Neuronal stem cell (in vitro differentiated cells): ENCODE measurements around the gene PIP4K2C.

Experiments
- DNase-seq: peaks from one replicate; pipeline ENCODE4 v3.0.0-alpha.2; 2013; ENCODE audit warnings: low spot score
- H2AFZ ChIP-seq: one replicate; pipeline ENCODE4 v1.6.1; 2013; ENCODE audit warnings: mild to moderate bottlenecking, low read length, inconsistent platforms
- H2AK5ac ChIP-seq: 2 replicates; pipeline ENCODE4 v1.6.1; 2013; ENCODE audit warnings: low read depth, mild to moderate bottlenecking, inconsistent platforms, low read length, moderate library complexity, mixed read lengths
- H2BK120ac ChIP-seq: 2 replicates; pipeline ENCODE4 v1.6.1; 2013; ENCODE audit warnings: low read depth, mild to moderate bottlenecking, inconsistent platforms, low read length, moderate library complexity, mixed read lengths
- H2BK12ac ChIP-seq: one replicate; pipeline ENCODE4 v1.6.1; 2013; ENCODE audit warnings: low read length, inconsistent platforms
- H2BK15ac ChIP-seq: 2 replicates; pipeline ENCODE4 v1.6.1; 2013; ENCODE audit warnings: mild to moderate bottlenecking, low read length, inconsistent platforms, mixed read lengths
- H2BK5ac ChIP-seq: one replicate; pipeline ENCODE4 v1.6.1; 2013; ENCODE audit warnings: inconsistent platforms, mild to moderate bottlenecking, low read length, moderate library complexity
- H3K14ac ChIP-seq: one replicate; pipeline ENCODE4 v1.6.1; 2013; ENCODE audit warnings: low read length, inconsistent platforms
- H3K18ac ChIP-seq: 2 replicates; pipeline ENCODE4 v1.6.1; 2013; ENCODE audit warnings: low read length, inconsistent platforms
- H3K23ac ChIP-seq: 2 replicates; pipeline ENCODE4 v1.6.1; 2013; ENCODE audit warnings: low read depth, mild to moderate bottlenecking, mixed read lengths, low read length, inconsistent platforms; ENCODE audit not compliant: poor library complexity
- H3K27ac ChIP-seq: replicated peaks from 3 replicates; pipeline ENCODE4 v1.5.1; 2013; ENCODE audit warnings: low read length, inconsistent platforms
- H3K27me3 ChIP-seq, 3 experiments: 2 replicates each; pipeline ENCODE4 v1.6.1; 2013; ENCODE audit warnings: low read length in 3 of 3, mild to moderate bottlenecking in 2 of 3, inconsistent platforms in 1 of 3, low read depth in 1 of 3, mixed read lengths in 1 of 3, moderate library complexity in 1 of 3; ENCODE audit not compliant: control insufficient read depth in 3 of 3, insufficient read depth in 3 of 3
- H3K36me3 ChIP-seq, 2 donors: replicated peaks in 1 of 2; 2 replicates each; pipeline ENCODE4 v1.6.1; 2013; ENCODE audit warnings: low read length in 2 of 2; ENCODE audit not compliant: control insufficient read depth in 2 of 2, insufficient read depth in 2 of 2
- H3K4ac ChIP-seq: 2 replicates; pipeline ENCODE4 v1.6.1; 2013; ENCODE audit warnings: inconsistent platforms, mild to moderate bottlenecking, low read length, moderate library complexity
- H3K4me1 ChIP-seq, 2 donors: 1 replicate in 1 of 2; 2 replicates in 1 of 2; pipeline ENCODE4 v1.6.1; 2013; ENCODE audit warnings: low read length in 2 of 2, low read depth in 1 of 2; ENCODE audit not compliant: control insufficient read depth in 2 of 2, insufficient read depth in 1 of 2
- H3K4me2 ChIP-seq: one replicate; pipeline ENCODE4 v1.6.1; 2013; ENCODE audit warnings: mild to moderate bottlenecking, low read length, inconsistent platforms; ENCODE audit not compliant: insufficient read depth, poor library complexity, severe bottlenecking
- H3K4me3 ChIP-seq, 2 donors: 2 replicates each; pipeline ENCODE4 v1.5.1; 2013; ENCODE audit warnings: low read length in 2 of 2, mild to moderate bottlenecking in 2 of 2, inconsistent platforms in 1 of 2, moderate library complexity in 1 of 2
- H3K79me1 ChIP-seq: one replicate; pipeline ENCODE4 v1.6.1; 2013; ENCODE audit warnings: low read depth, mild to moderate bottlenecking, inconsistent platforms, low read length, moderate library complexity
- H3K9ac ChIP-seq: one replicate; pipeline ENCODE4 v1.6.1; 2013; ENCODE audit warnings: mild to moderate bottlenecking, low read depth, low read length, inconsistent platforms; ENCODE audit not compliant: poor library complexity
- H3K9me3 ChIP-seq, 2 donors: replicated peaks in 1 of 2; 2 replicates each; pipeline versions ENCODE3 to v1.6.1; 2013; ENCODE audit warnings: low read length in 2 of 2, mild to moderate bottlenecking in 2 of 2, inconsistent platforms in 1 of 2, low read depth in 1 of 2, mixed read lengths in 1 of 2, moderate library complexity in 1 of 2; ENCODE audit not compliant: control insufficient read depth in 2 of 2, insufficient read depth in 1 of 2
- H4K8ac ChIP-seq: one replicate; pipeline ENCODE4 v1.6.1; 2013; ENCODE audit warnings: low read depth, mild to moderate bottlenecking, inconsistent platforms, low read length, moderate library complexity
- H4K91ac ChIP-seq: one replicate; pipeline ENCODE4 v1.6.1; 2013; ENCODE audit warnings: low read length, low read depth, mild to moderate bottlenecking, inconsistent platforms; ENCODE audit not compliant: poor library complexity
- WGBS, 2 donors: extraction: QIAGEN DNeasy Blood & Tissue Kit; methylation state at CpG; one replicate each; pipeline ENCODE4 v1.1.7; 2013; ENCODE audit warnings: missing lambda C conversion rate in 2 of 2, mixed read lengths in 1 of 2; ENCODE audit not compliant: insufficient read length in 2 of 2, insufficient replicate concordance in 1 of 2; ENCODE audit errors: extremely low coverage in 2 of 2; 5-methylcytosine and 5-hydroxymethylcytosine counted together

Gene PIP4K2C

GRCh38 chr12:57591782-57592325 is 862 bp downstream of the PIP4K2C start:
- H4K8ac ChIP-seq = no peak overlapping the region
- no peak overlapping the region for H2BK5ac ChIP-seq
- H3K27ac ChIP-seq = no peak overlapping the region
- H2BK120ac ChIP-seq = no peak overlapping the region
- no peak overlapping the region for H4K91ac ChIP-seq
- H3K4me2 ChIP-seq = peak overlapping the region; percentile 85
- no peak overlapping the region for H3K4ac ChIP-seq
- H3K36me3 ChIP-seq = peaks cover 2 to 17% of the 10 kb centered on the region in 2 donors
- no peak for DNase-seq
- H3K79me1 ChIP-seq = no peaks in the 10 kb centered on the region
- H3K23ac ChIP-seq = no peak overlapping the region
- H2AFZ ChIP-seq = peak overlapping the region; percentile 97
- H3K9ac ChIP-seq = no peak overlapping the region
- H2BK15ac ChIP-seq = no peak overlapping the region
- no peak overlapping the region for H2AK5ac ChIP-seq
- no peaks in the 10 kb centered on the region for H3K9me3 ChIP-seq
- peaks cover 5 to 6% of the 10 kb centered on the region in 2 donors for H3K4me1 ChIP-seq
- peak overlapping the region; percentile 77 to 93 for H3K4me3 ChIP-seq
- no peaks in the 10 kb centered on the region for H3K27me3 ChIP-seq
- H3K18ac ChIP-seq = no peak overlapping the region
- H3K14ac ChIP-seq = no peak overlapping the region
- H2BK12ac ChIP-seq = no peak overlapping the region
- WGBS, 2 donors = no CpG with 5 or more reads among the region's 10 CpGs

GRCh38 chr12:57592551-57593165 is 1.7 kb downstream of the PIP4K2C start:
- Histone ChIP-seq H3K27me3 (no peaks in the 10 kb centered on the region), H3K9me3 (no peaks in the 10 kb centered on the region), H2BK12ac (no peak overlapping the region), H2BK15ac (no peak overlapping the region), H3K9ac (no peak overlapping the region), H3K4me2 (no peak overlapping the region), H3K18ac (no peak overlapping the region), H4K8ac (no peak overlapping the region), H3K14ac (no peak overlapping the region), H3K36me3 (peaks cover 2 to 24% of the 10 kb centered on the region in 2 donors), H3K4me1 (peaks cover 5 to 6% of the 10 kb centered on the region in 2 donors), H3K4me3 (no peak overlapping the region), H3K79me1 (no peaks in the 10 kb centered on the region), H2BK5ac (no peak overlapping the region), H3K23ac (no peak overlapping the region), H2BK120ac (no peak overlapping the region), H2AK5ac (no peak overlapping the region), H4K91ac (no peak overlapping the region), H2AFZ (no peak overlapping the region), H3K4ac (no peak overlapping the region), H3K27ac (no peak overlapping the region)
- no CpG with 5 or more reads among the region's 2 CpGs for WGBS, 2 donors
- no peak for DNase-seq

- no peak overlapping the region for H3K18ac ChIP-seq
- no peak overlapping the region for H4K91ac ChIP-seq
- peaks cover 5 to 6% of the 10 kb centered on the region in 2 donors for H3K4me1 ChIP-seq
- H2BK5ac ChIP-seq = no peak overlapping the region
- H3K14ac ChIP-seq = no peak overlapping the region
- no peak overlapping the region for H4K8ac ChIP-seq
- no peak overlapping the region for H2BK120ac ChIP-seq
- H2BK15ac ChIP-seq = no peak overlapping the region
- peaks cover 2 to 25% of the 10 kb centered on the region in 2 donors for H3K36me3 ChIP-seq
- H3K23ac ChIP-seq = no peak overlapping the region
- H2AK5ac ChIP-seq = no peak overlapping the region
- no peak overlapping the region for H2AFZ ChIP-seq
- no peak overlapping the region for H3K27ac ChIP-seq
- H3K4ac ChIP-seq = no peak overlapping the region
- no peak overlapping the region for H3K4me2 ChIP-seq
- WGBS, 2 donors = no CpG with 5 or more reads among the region's 4 CpGs
- no peaks in the 10 kb centered on the region for H3K79me1 ChIP-seq
- no peaks in the 10 kb centered on the region for H3K9me3 ChIP-seq
- H3K9ac ChIP-seq = no peak overlapping the region
- no peak for DNase-seq
- no peak overlapping the region for H2BK12ac ChIP-seq
- no peaks in the 10 kb centered on the region for H3K27me3 ChIP-seq
- peak overlapping the region in 1 of 2 donors; percentile 53 for H3K4me3 ChIP-seq
These were observed 2.2 kb downstream of the PIP4K2C start for GRCh38 chr12:57593187-57593586.

- no CpG with 5 or more reads among the region's 2 CpGs for WGBS, 2 donors
- Histone ChIP-seq H3K36me3 (peaks cover 10 to 68% of the 10 kb centered on the region in 2 donors), H2AK5ac (no peak overlapping the region), H3K9ac (no peak overlapping the region), H3K18ac (no peak overlapping the region), H2AFZ (no peak overlapping the region), H2BK12ac (no peak overlapping the region), H3K4me2 (no peak overlapping the region), H3K9me3 (no peaks in the 10 kb centered on the region), H3K4me1 (peaks cover 6 to 9% of the 10 kb centered on the region in 2 donors), H2BK120ac (no peak overlapping the region), H2BK5ac (no peak overlapping the region), H4K91ac (no peak overlapping the region), H3K4me3 (no peak overlapping the region), H3K4ac (no peak overlapping the region), H2BK15ac (no peak overlapping the region), H3K27me3 (no peaks in the 10 kb centered on the region), H4K8ac (no peak overlapping the region), H3K14ac (no peak overlapping the region), H3K79me1 (no peaks in the 10 kb centered on the region), H3K23ac (no peak overlapping the region), H3K27ac (no peak overlapping the region)
- DNase-seq = no peak
These were observed 9.4 kb downstream of the PIP4K2C start for GRCh38 chr12:57600395-57600794.
